GM21529 (cell line): ENCODE results near the gene BMERB1.

Source experiments
- ATAC-seq: cut with Tn5 transposase; IDR thresholded peaks from one replicate; pipeline ENCODE4 v1.9.1; 2021; ENCODE audit not compliant: unreplicated experiment

Gene BMERB1

GRCh38 chr16:15608398-15609285, 174.3 kb downstream of the BMERB1 start:
- no peak for ATAC-seq

- ATAC-seq: no peak
Measured at GRCh38 chr16:15609286-15609649, 174.9 kb downstream of the BMERB1 start.

GRCh38 chr16:15610369-15610871, 176.0 kb downstream of the BMERB1 start:
- no peak for ATAC-seq

- no peak for ATAC-seq
Measured at GRCh38 chr16:15611610-15612009, 177.2 kb downstream of the BMERB1 start.

- ATAC-seq: no peak
Measured at GRCh38 chr16:15613676-15614075, 179.3 kb downstream of the BMERB1 start.

GRCh38 chr16:15616012-15616411, 181.6 kb downstream of the BMERB1 start:
- no peak for ATAC-seq

- no peak for ATAC-seq
Measured at GRCh38 chr16:15616475-15617165, 182.2 kb downstream of the BMERB1 start.

- ATAC-seq: no peak
Measured at GRCh38 chr16:15617901-15618300, 183.5 kb downstream of the BMERB1 start.

- no peak for ATAC-seq
Measured at GRCh38 chr16:15618392-15618791, 184.0 kb downstream of the BMERB1 start.

GRCh38 chr16:15620611-15621195, 186.3 kb downstream of the BMERB1 start:
- no peak for ATAC-seq

GRCh38 chr16:15621456-15621855, 187.1 kb downstream of the BMERB1 start:
- no peak for ATAC-seq

- no peak for ATAC-seq
Measured at GRCh38 chr16:15621889-15622288, 187.5 kb downstream of the BMERB1 start.

GRCh38 chr16:15631730-15632409, 197.5 kb downstream of the BMERB1 start:
- ATAC-seq: no peak

GRCh38 chr16:15635926-15636325, 201.5 kb downstream of the BMERB1 start:
- ATAC-seq: no peak

GRCh38 chr16:15636392-15636873, 202.0 kb downstream of the BMERB1 start:
- no peak for ATAC-seq
